Measurements from ENCODE around the gene AK2. TPM values are rescaled to one million over a fixed set of nuclear protein-coding genes. Genes with fewer than 3 reads are reported as not detected.
"Not testable (repeated sequence)": the region's sequence is repeated elsewhere in the genome, so short reads cannot be mapped to it uniquely, and the experiment has no call there.

AK2 gene
- total RNA-seq, 1 donor from 2014 or later, result 134 TPM

- TF ChIP-seq CTCF (conservative IDR thresholded peaks at IDR 0.05), result no peak
- Mint-ChIP-seq H3K9me3 (no peaks in the 10 kb centered on the region), H3K4me3 (no peak overlapping the region), H3K27ac (ENCODE audit: unreplicated experiment) (no peak overlapping the region), H3K27me3 (ENCODE audit: low read depth) (peaks cover 2% of the 10 kb centered on the region), H3K4me1 (peaks cover under 1% of the 10 kb centered on the region), H3K36me3 (ENCODE audit: low read depth) (no peaks in the 10 kb centered on the region)
- DNase-seq (ENCODE audit: low read depth, low spot score), result no peak
Measured at GRCh38 chr1:33072707-33073106, 36.0 kb upstream of the AK2 start.

- peaks cover 1% of the 10 kb centered on the region for H3K9me3 Mint-ChIP-seq
- peaks cover 2% of the 10 kb centered on the region for H3K27me3 Mint-ChIP-seq (ENCODE audit: low read depth)
- H3K27ac Mint-ChIP-seq (ENCODE audit: unreplicated experiment), result no peak overlapping the region
- TF ChIP-seq CTCF (conservative IDR thresholded peaks at IDR 0.05), result no peak
- H3K4me3 Mint-ChIP-seq, result no peak overlapping the region
- H3K36me3 Mint-ChIP-seq (ENCODE audit: low read depth), result peaks cover 2% of the 10 kb centered on the region
- no peak for DNase-seq (ENCODE audit: low read depth, low spot score)
- no peaks in the 10 kb centered on the region for H3K4me1 Mint-ChIP-seq
Measured at GRCh38 chr1:33070628-33071027, 33.9 kb upstream of the AK2 start.

GRCh38 chr1:33068108-33068507, 31.4 kb upstream of the AK2 start:
- peaks cover 12% of the 10 kb centered on the region for H3K9me3 Mint-ChIP-seq
- DNase-seq (ENCODE audit: low read depth, low spot score); H3K4me3 Mint-ChIP-seq; H3K27ac Mint-ChIP-seq (ENCODE audit: unreplicated experiment); H3K4me1 Mint-ChIP-seq; H3K27me3 Mint-ChIP-seq (ENCODE audit: low read depth); H3K36me3 Mint-ChIP-seq (ENCODE audit: low read depth): not testable (repeated sequence)

GRCh38 chr1:33066477-33066876, 29.8 kb upstream of the AK2 start:
- not testable (repeated sequence) for H3K4me1 Mint-ChIP-seq; H3K36me3 Mint-ChIP-seq (ENCODE audit: low read depth); H3K27ac Mint-ChIP-seq (ENCODE audit: unreplicated experiment); H3K27me3 Mint-ChIP-seq (ENCODE audit: low read depth); DNase-seq (ENCODE audit: low read depth, low spot score); H3K4me3 Mint-ChIP-seq
- H3K9me3 Mint-ChIP-seq, result peaks cover 13% of the 10 kb centered on the region

GRCh38 chr1:33065301-33065700, 28.6 kb upstream of the AK2 start:
- Mint-ChIP-seq H3K36me3 (ENCODE audit: low read depth) (peaks cover 8% of the 10 kb centered on the region), H3K27ac (ENCODE audit: unreplicated experiment) (no peak overlapping the region), H3K9me3 (peaks cover 13% of the 10 kb centered on the region), H3K27me3 (ENCODE audit: low read depth) (peaks cover 6% of the 10 kb centered on the region), H3K4me1 (no peaks in the 10 kb centered on the region), H3K4me3 (no peak overlapping the region)
- no peak for DNase-seq (ENCODE audit: low read depth, low spot score)
- TF ChIP-seq CTCF (conservative IDR thresholded peaks at IDR 0.05), result no peak

- H3K27me3 Mint-ChIP-seq (ENCODE audit: low read depth); H3K27ac Mint-ChIP-seq (ENCODE audit: unreplicated experiment); H3K4me3 Mint-ChIP-seq; DNase-seq (ENCODE audit: low read depth, low spot score); H3K36me3 Mint-ChIP-seq (ENCODE audit: low read depth); H3K4me1 Mint-ChIP-seq: not testable (repeated sequence)
- peaks cover 13% of the 10 kb centered on the region for H3K9me3 Mint-ChIP-seq
Measured at GRCh38 chr1:33064284-33064683, 27.6 kb upstream of the AK2 start.

- no peak for DNase-seq (ENCODE audit: low read depth, low spot score)
- H3K27me3 Mint-ChIP-seq (ENCODE audit: low read depth), result peaks cover 3% of the 10 kb centered on the region
- H3K4me3 Mint-ChIP-seq, result no peak overlapping the region
- H3K36me3 Mint-ChIP-seq (ENCODE audit: low read depth), result peaks cover 6% of the 10 kb centered on the region
- no peak overlapping the region for H3K27ac Mint-ChIP-seq (ENCODE audit: unreplicated experiment)
- H3K9me3 Mint-ChIP-seq, result peaks cover 16% of the 10 kb centered on the region
- no peak for TF ChIP-seq CTCF (conservative IDR thresholded peaks at IDR 0.05)
- no peaks in the 10 kb centered on the region for H3K4me1 Mint-ChIP-seq
Measured at GRCh38 chr1:33061834-33062233, 25.2 kb upstream of the AK2 start.

Measured in neural crest cell (in vitro differentiated cells).